RPMI8226 (cell line): Measurements from ENCODE around the gene DAP3.
"Not testable (repeated sequence)": the region's sequence is repeated elsewhere in the genome, so short reads cannot be mapped to it uniquely, and the experiment has no call there.

Source experiments
- DNase-seq: peaks from one replicate; pipeline ENCODE4 v3.0.0-alpha.2; 2015

Gene DAP3

GRCh38 chr1:155687705-155688323 lies 1.1 kb upstream of the DAP3 start:
- DNase-seq, result not testable (repeated sequence)

- peak; percentile 97 for DNase-seq
Observed at GRCh38 chr1:155688324-155689080, 389 bp upstream of the DAP3 start, which contains the start of gene YY1AP1. YY1AP1 (minus strand) TSS chr1:155688774; CDS start chr1:155680436, 8,338 bp downstream.

GRCh38 chr1:155691992-155692528 lies 3.2 kb downstream of the DAP3 start:
- DNase-seq, result no peak

- no peak for DNase-seq
Observed at GRCh38 chr1:155694167-155694566, 5.3 kb downstream of the DAP3 start.

- DNase-seq, result no peak
Observed at GRCh38 chr1:155695072-155695471, 6.2 kb downstream of the DAP3 start.

- DNase-seq, result no peak
Observed at GRCh38 chr1:155695608-155696007, 6.7 kb downstream of the DAP3 start.

GRCh38 chr1:155696524-155696923 lies 7.6 kb downstream of the DAP3 start:
- DNase-seq, result no peak

- DNase-seq, result no peak
Observed at GRCh38 chr1:155697046-155697445, 8.2 kb downstream of the DAP3 start.

- not testable (repeated sequence) for DNase-seq
Observed at GRCh38 chr1:155697616-155698015, 8.7 kb downstream of the DAP3 start.

- DNase-seq, result no peak
Observed at GRCh38 chr1:155698382-155699038, 9.6 kb downstream of the DAP3 start.

GRCh38 chr1:155699062-155699461 lies 10.2 kb downstream of the DAP3 start:
- DNase-seq, result not testable (repeated sequence)

GRCh38 chr1:155701675-155702074 lies 12.8 kb downstream of the DAP3 start:
- DNase-seq, result peak; percentile 67

GRCh38 chr1:155703216-155703615 lies 14.3 kb downstream of the DAP3 start:
- no peak for DNase-seq

- not testable (repeated sequence) for DNase-seq
Observed at GRCh38 chr1:155704414-155704813, 15.5 kb downstream of the DAP3 start.

- DNase-seq, result no peak
Observed at GRCh38 chr1:155706139-155706538, 17.2 kb downstream of the DAP3 start.

GRCh38 chr1:155709391-155709790 lies 20.5 kb downstream of the DAP3 start:
- no peak for DNase-seq

GRCh38 chr1:155711457-155711856 lies 22.6 kb downstream of the DAP3 start:
- not testable (repeated sequence) for DNase-seq

- peak; percentile 12 for DNase-seq
Observed at GRCh38 chr1:155712636-155713035, 23.7 kb downstream of the DAP3 start.

GRCh38 chr1:155713075-155713474 lies 24.2 kb downstream of the DAP3 start:
- DNase-seq, result no peak

- DNase-seq, result not testable (repeated sequence)
Observed at GRCh38 chr1:155715056-155715455, 26.2 kb downstream of the DAP3 start.

GRCh38 chr1:155715777-155716176 lies 26.9 kb downstream of the DAP3 start:
- no peak for DNase-seq

- DNase-seq, result peak; percentile 30
Observed at GRCh38 chr1:155717041-155717440, 28.1 kb downstream of the DAP3 start.

- not testable (repeated sequence) for DNase-seq
Observed at GRCh38 chr1:155718524-155719115, 29.7 kb downstream of the DAP3 start.
